HG03103 (cell line): Measurements from ENCODE around the gene HMGCS1.
"Not testable (repeated sequence)": the region's sequence is repeated elsewhere in the genome, so short reads cannot be mapped to it uniquely, and the experiment has no call there.

ENCODE experiments used
- ATAC-seq: cut with Tn5 transposase; IDR thresholded peaks from one replicate; pipeline ENCODE4 v1.9.1; 2021; ENCODE audit warnings: low read depth; ENCODE audit not compliant: unreplicated experiment

The HMGCS1 gene

GRCh38 chr5:43313035-43313853 is at the start of gene HMGCS1:
HMGCS1 (minus strand) TSS chr5:43313412; CDS start chr5:43298965, 14,447 bp downstream.
- peak; percentile 93 for ATAC-seq

DNA sequence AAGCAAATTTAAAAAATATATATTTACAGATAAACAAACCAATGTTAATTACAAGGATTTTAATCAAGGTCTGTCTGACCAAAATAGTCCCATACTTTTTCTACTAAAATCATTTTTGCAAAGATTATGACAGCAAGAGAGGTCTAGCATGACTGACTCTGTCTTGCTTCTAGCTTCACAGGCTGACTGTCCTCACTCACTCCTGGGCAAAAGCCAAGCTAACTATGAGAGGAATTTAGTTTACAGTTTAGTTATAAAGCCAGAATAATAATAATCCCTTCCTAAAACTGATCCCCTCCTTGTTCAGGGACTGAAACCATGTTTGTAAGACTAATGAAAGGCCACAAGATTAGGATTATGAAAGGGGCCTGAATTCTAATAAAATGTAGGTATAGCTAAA is 45.5 kb upstream of the HMGCS1 start:
- no peak for ATAC-seq

DNA sequence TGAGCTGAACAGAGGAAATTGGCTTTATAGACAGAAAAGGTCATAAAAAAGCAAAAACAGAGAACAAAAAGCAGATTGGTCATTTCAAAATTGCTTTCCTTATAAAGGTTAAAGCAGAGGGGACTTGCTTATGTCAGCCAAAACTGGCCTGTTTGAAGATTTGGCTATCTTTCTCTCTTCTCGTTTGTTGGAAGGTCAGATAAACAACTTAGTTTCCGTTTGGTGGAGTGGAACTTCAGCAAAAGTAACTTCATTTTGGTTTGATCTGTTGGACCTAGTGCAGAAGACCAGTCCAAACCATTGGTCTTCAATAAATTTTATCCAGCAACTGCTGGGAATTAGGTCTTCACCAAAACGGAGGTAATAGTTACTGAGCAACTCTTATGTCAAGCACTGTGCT is 45.1 kb upstream of the HMGCS1 start:
- ATAC-seq, result no peak

- no peak for ATAC-seq
Observed at GRCh38 chr5:43357878-43358281, 44.7 kb upstream of the HMGCS1 start.

- no peak for ATAC-seq
Observed at GRCh38 chr5:43357067-43357466, 43.9 kb upstream of the HMGCS1 start.

- no peak for ATAC-seq
Observed at GRCh38 chr5:43354774-43355173, 41.6 kb upstream of the HMGCS1 start.

- ATAC-seq, result no peak
Observed at GRCh38 chr5:43353668-43354067, 40.5 kb upstream of the HMGCS1 start.

GRCh38 chr5:43352915-43353314 is 39.7 kb upstream of the HMGCS1 start:
- ATAC-seq, result no peak

DNA sequence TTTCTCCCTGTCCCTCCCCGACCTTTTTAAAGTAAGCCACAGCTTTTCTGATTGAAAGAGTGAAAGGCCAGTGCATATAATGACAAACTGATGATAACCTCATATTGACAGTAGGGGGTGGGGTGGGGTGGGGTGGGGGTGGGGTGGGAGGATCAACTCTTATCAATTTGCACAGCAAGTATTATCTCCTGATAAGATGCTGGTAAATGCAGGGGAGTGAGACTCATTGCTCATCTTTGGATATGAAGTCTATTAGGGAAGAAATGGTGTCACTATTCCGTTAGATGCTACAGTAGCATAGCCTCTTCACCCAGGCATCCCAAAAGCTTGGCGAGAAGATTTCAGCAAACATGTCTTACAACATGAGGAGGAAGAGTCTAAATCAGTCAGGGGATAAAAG is 38.9 kb upstream of the HMGCS1 start:
- no peak for ATAC-seq

- ATAC-seq, result no peak
Observed at GRCh38 chr5:43348861-43349363, 35.7 kb upstream of the HMGCS1 start.

DNA sequence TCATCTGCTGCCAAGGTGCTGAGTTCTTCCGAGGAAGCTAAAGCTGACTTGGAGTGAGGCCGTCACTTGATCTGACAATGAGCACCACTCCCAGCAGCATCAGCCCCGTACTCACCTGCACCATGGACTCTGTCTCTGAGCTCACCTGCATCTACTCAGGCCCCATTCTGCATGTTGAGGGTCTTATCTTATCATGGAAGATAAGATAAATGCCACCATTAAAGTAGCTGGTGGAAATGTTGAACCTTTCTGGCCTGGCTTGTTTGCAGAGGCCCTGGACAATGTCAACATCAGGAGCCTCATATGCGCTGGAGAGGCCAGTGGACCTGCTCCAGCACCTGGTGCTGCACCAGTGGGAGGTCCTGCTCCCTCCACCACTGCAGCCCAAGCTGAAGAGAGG is 35.0 kb upstream of the HMGCS1 start:
- no peak for ATAC-seq

DNA sequence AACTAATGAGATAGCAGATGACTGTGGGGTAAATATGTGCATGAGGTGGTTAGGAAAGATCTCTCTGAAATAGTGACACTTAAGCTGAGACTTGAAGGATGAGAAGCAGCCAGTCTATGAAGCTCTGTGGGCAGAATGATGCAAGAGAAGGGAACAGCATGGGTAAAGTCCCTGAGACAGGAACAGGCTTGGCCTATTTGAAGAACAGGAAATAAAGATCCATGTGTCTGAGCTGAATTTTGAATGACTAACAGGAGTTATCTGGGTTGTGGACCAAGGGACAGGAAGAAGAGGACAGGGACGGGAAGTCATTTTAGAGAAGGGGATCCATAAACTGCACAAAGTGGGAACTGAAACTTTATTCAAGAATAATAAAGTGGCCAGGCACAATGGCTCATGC is 25.6 kb upstream of the HMGCS1 start:
- ATAC-seq, result no peak

- ATAC-seq, result no peak
Observed at GRCh38 chr5:43336159-43336558, 22.9 kb upstream of the HMGCS1 start.

- ATAC-seq, result no peak
Observed at GRCh38 chr5:43335681-43336080, 22.5 kb upstream of the HMGCS1 start.

- no peak for ATAC-seq
Observed at GRCh38 chr5:43332401-43332800, 19.2 kb upstream of the HMGCS1 start.

DNA sequence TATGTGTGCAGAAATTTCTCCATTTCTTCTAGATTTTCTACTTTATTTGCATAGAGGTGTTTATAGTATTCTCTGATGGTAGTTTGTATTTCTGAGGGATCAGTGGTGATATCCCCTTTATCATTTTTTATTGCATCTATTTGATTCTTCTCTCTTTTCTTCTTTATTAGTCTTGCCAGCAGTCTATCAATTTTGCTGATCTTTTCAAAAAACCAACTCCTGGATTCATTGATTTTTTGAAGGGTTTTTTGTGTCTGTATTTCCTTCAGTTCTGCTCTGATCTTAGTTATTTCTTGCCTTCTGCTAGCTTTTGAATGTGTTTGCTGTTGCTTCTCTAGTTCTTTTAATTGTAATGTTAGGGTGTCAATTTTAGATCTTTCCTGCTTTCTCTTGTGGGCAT is 12.4 kb upstream of the HMGCS1 start:
- ATAC-seq, result not testable (repeated sequence)

DNA sequence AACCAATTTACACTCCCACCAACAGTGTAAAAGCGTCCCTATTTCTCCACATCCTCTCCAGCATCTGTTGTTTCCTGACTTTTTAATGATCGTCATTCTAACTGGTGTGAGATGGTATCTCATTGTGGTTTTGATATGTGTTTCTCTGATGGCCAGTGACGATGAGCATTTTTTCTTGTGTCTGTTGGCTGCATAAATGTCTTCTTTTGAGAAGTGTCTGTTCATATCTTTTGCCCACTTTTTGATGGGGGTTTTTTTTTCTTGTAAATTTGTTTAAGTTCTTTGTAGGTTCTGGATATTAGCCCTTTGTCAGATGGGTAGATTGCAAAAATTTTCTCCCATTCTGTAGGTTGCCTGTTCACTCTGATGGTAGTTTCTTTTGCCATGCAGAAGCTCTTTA is 10.3 kb upstream of the HMGCS1 start:
- ATAC-seq, result not testable (repeated sequence)

DNA sequence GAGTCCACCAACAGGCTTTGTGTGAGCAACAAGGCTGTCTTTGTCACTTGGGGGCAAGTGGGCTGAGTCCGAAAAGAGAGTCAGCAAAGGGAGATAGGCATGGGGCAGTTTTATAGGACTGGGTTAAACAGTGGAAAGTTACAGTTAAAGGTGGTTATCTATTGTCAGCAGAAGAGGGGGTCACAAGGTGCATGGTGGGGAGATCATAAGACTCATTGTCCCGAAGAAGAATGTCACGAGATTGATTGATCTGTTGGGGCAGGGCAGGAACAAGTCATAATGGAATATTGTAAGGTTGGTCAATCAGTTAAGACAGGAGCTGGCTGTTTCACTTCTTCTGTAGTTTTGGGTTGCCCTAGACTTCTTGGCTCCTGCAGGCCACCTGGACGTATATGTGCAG is 7.6 kb upstream of the HMGCS1 start:
- no peak for ATAC-seq

DNA sequence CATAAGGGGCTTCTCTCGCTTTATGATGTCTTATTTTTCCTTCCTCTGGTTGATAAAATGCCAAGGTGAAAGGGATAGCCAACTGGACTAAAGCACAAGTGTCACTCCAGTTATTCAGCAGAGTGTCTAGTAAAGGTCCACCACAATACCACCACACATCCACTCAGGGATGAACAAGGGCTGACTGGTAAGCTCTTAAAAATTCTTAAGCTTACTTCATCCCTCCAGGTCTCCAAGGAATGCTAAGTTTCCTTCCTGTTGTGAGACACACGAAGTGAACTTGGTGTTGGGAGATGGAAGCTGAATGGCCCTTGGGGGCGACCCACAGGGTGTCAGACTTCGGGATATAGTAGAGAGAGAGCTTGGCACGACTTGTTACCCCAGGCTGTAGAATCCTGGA is 3.2 kb upstream of the HMGCS1 start:
- no peak for ATAC-seq

DNA sequence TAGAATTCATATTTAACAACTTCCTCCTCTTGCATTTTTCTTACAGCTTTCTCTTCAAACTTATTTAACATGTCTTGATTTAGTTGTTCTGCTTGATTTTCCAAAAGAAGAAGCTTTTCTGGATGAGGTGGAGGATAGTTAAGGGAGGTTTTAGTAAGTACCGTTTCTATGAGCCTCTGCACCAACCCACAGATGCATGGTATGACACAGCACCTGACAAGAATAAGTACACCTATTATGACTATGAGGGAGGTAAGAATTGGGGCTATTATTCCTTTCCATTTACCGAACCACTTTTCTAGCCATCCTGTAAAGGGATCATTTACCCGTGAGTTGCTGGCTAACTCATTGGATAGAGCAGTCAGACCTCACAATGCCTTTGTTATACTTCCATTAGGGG is 2.5 kb upstream of the HMGCS1 start:
- no peak for ATAC-seq

DNA sequence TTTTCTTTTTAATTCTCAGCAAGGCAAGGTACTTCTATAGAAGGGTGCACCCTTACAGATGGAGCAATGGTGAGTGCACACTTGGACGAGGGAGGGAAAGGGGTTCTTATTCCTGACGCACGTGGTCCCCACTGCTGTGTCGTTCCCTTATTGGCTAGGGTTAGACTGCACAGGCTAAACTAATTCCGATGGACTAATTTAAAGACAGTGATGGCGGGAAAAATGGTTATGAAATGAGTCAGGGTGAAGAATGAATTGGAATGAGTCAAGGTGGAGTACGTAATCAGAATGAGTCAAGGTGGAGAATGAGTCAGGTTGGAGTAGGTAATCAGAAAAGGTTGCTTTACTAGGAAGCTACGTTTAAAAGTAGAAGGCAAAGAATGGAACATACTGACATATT is 2.1 kb upstream of the HMGCS1 start:
- ATAC-seq, result no peak

- ATAC-seq, result no peak
Observed at GRCh38 chr5:43314724-43315123, 1.5 kb upstream of the HMGCS1 start.
